NT2/D1 (cell line): ENCODE measurements around the gene SERPINE1.

ENCODE experiments used
- SUZ12 ChIP-seq: IDR thresholded peaks from 2 replicates; pipeline ENCODE4 v1.6.1; 2011; ENCODE audit not compliant: insufficient read length, insufficient read depth; ENCODE audit errors: extremely low read depth
- ZNF274 ChIP-seq: IDR thresholded peaks from 2 replicates; pipeline ENCODE4 v1.6.1; 2011; ENCODE audit warnings: mild to moderate bottlenecking, low read depth, low read length

DNA sequence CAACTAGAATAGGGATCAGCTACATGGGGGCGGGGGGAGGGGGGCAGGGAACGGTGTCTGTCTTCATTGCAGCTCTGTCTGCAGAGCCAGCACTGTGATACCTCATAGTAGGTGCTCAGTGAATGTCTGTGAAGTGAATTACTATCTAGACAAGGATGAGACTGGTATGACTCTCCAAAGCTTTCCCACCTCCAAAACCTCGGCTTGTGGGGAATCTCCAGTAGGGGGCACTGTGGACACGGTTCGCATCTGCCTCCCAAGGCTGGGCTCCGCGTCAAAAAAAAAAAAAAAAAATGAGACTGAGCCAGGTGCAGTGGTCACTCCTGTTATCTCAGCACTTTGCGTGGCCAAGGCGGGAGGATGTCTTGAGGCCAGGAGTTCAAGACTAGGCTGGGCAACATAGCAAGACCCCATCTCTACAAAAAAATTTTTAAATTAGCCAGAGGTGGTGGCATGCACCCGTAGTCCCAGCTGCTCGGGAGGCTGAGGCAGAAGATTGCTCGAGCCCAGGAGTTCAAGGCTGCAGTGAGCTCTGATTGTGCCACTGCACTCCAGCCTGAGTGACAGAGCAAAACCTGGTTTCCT is 32.0 kb upstream of the SERPINE1 start:
- no peak for TF ChIP-seq SUZ12
- TF ChIP-seq ZNF274, result no peak
